ENCODE results near the gene TMED1.

TMED1 gene

GRCh38 chr19:10808937-10809649 is 26.9 kb downstream of the TMED1 start:
- DNase-seq, result no peak

DNA sequence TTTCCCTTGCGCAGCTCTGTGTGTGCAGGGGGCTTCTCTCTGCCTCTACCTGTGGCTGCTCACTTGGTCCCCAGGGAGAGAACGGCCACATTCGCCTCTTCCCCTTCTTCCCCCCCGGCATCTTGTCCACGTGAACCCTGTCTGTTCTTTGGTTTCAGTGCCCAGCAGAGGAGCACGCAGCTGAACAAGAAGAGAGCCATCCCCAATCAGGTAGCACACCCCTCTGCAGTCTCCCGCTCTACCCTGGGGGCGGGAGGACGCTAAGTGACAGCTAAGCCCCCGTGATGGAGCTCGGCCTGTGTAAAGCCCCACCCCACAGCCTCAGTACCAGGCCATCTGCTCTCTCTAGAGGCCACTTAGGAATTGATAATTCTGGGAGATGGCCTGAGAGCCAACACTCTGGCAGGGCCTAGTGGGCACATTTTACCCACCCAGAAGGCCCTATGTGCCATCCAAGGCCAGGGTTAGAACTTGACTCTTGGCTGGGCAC is 30.2 kb downstream of the TMED1 start:
- DNase-seq, result peak; percentile 88

GRCh38 chr19:10805065-10805757 is 30.8 kb downstream of the TMED1 start:
- peak; percentile 25 for DNase-seq

GRCh38 chr19:10803252-10803651 is 32.8 kb downstream of the TMED1 start:
- no peak for DNase-seq

DNA sequence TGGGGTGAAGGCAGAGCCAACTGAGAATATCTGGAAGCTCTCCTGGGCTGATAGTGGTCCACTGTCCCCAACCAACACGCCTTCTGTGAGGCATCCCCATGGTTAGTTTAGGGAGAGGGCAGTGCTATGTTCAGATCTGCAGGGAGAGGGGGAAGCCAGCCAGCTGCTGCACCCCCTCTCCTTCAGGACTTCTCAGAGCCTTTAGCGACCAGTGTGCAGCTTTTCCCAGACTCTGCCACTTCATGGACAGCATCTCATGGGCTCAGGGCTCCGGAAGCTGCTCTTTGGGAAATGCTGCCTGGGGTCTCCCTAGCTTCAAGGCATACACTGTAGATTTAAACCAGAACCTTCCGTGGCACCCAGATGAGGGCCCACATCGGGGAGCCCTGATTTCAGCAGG is 33.5 kb downstream of the TMED1 start:
- DNase-seq, result no peak

DNA sequence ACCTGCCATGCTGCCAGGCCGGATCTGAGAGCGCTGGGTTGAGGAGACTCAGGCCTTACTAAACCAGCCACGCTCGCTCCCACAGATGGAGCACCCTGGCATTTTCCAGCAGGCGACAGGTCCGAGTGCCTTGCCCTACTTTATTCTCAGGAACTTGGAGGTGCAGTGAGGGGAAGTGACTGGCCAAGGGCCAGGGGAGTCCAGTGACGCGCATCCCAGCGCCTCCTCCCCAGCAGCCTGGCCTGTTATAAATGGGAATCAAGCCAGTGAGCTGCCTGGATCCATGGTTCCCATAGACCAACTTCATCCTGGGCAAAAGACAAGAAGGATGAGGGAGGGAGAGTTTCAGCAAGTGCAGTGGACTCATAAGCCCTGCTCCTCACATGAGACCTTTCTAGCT is 35.5 kb downstream of the TMED1 start:
- DNase-seq, result no peak

DNA sequence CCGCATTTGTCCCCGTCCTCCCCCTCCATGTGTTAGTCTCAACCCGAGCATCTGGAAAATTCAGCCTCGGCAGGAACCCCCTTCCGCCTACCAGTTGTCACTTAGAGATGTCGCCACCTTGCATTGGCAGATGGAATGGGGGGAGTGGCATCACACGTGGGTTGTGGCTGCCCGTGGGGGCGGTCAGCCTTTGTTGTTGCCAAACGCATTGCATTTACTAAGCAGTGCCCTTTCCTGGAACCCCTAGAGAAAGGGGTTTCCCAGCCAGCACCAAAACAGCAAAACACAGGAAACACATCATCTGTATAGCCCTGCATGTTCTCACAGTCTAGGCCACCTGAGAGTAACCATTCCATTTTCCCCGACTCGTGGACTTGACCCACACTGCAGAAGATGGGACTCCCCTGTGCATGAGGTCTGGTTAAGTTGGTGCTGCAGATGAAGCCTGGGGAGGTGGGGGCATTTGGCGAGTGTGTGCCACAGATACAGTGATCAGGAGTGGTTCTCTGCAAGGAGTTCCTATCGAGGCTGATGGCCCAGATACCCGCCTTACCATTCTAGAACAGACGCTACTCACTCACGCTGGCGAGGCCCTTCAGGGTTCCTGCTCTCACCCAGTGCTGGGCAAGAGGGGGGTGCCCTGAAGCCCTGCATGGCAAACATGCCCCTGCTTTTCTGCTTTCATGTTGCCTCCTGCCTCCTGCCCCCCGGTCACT is 38.3 kb downstream of the TMED1 start:
- no peak for DNase-seq

DNA sequence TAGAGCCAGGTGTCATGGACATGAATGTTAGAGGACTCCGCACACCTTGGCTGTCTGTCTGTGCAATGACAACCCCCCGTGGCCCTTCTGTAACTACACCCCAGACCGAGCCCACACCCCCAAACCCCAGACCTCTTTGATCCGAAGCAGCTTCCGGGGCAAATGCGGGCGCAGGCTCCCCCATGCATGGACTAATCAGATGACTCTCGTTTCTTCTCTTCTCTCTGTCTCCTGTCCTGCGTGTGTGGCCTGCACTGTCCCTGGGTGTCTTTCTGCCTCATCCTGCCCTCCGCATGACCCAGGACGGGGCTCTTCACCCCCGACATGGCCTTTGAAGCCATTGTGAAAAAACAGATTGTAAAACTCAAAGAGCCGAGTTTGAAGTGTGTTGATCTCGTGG is 38.9 kb downstream of the TMED1 start:
- no peak for DNase-seq

GRCh38 chr19:10796653-10797052 is 39.4 kb downstream of the TMED1 start:
- no peak for DNase-seq

- no peak for DNase-seq
Measured at GRCh38 chr19:10789866-10790265, 46.1 kb downstream of the TMED1 start.

GRCh38 chr19:10788146-10788545 is 47.9 kb downstream of the TMED1 start:
- DNase-seq, result no peak

DNA sequence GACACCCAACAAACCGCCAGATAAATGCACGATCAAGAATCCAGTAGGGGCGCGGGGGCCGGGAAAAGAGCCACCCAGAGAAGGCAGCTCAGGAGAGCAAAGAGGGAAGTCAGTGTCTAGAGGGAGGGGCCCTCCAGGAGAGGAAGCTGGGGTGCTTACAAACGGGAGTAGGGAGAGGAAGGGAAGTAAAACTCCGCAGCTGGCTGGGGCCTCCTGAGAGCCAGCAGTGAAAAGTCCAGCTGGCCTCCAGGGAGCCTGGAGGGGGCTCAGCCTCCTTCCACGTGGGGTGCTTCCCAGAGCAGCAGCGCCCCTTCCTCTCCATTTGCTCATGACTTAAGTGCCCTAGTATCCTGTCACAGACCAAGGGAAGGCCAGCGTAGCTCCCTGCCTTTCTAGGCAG is 51.8 kb downstream of the TMED1 start:
- DNase-seq, result no peak

DNA sequence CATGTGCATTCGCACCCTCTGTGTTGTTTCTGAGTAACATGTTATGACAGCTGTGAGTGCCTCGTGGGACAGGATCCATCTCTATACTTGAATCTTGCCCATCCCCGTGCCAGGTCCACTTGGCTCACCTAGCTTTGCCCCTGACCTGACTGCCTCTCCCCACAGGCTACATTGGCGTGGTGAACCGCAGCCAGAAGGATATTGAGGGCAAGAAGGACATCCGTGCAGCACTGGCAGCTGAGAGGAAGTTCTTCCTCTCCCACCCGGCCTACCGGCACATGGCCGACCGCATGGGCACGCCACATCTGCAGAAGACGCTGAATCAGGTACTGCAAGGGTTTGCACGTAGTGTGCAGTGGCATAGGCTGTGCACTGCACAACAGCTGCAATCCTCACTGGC is 53.2 kb downstream of the TMED1 start:
- no peak for DNase-seq
